HG02943 (cell line): ENCODE measurements around the gene SART3.

Experiments
- ATAC-seq: cut with Tn5 transposase; IDR thresholded peaks from one replicate; pipeline ENCODE4 v1.9.1; 2021; ENCODE audit warnings: mild to moderate bottlenecking, low read depth, moderate library complexity; ENCODE audit not compliant: unreplicated experiment

SART3 gene

GRCh38 chr12:108526482-108527165 is 34.3 kb downstream of the SART3 start:
- no peak for ATAC-seq

GRCh38 chr12:108525681-108526080 is 35.3 kb downstream of the SART3 start:
- no peak for ATAC-seq

DNA sequence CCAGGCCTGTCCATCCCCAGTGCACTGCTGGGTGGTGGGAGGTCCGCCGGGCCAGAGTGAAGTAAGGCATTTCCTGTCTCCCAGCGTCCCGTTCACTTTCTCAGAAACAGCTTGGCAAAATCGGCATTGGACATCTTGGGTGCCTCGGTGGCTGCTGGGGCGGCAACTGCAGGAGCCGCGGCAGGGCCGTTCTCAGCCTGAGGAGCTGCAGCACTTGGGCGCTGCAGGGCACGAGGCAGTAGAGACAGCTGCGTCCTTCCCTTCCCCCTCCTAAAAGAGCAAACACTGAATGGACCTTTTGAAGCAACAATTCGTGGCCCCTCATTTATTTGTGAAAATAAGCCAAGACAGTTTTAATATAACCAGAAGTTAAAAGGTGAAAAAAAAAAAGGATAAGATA is 37.6 kb downstream of the SART3 start:
- ATAC-seq = no peak

DNA sequence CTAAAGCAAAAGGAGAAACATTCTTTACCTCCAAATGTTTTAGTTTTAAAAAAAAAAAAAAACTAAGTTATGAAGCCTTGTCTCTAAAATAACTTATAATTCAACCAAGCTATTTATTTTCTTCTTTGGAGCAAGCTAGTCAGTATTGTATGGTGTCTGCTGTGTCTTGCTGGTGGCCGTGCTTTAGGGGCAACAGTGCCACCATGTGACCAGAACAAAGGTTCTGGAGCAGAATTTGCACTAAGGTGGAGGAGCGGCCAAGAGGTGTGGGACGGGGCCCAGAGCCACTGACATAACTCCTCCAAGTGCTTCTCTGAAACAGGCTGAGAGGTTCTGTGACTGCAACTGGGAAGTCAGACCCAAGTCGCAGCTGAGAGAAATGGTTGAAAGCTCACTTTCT is 41.4 kb downstream of the SART3 start:
- ATAC-seq = no peak

DNA sequence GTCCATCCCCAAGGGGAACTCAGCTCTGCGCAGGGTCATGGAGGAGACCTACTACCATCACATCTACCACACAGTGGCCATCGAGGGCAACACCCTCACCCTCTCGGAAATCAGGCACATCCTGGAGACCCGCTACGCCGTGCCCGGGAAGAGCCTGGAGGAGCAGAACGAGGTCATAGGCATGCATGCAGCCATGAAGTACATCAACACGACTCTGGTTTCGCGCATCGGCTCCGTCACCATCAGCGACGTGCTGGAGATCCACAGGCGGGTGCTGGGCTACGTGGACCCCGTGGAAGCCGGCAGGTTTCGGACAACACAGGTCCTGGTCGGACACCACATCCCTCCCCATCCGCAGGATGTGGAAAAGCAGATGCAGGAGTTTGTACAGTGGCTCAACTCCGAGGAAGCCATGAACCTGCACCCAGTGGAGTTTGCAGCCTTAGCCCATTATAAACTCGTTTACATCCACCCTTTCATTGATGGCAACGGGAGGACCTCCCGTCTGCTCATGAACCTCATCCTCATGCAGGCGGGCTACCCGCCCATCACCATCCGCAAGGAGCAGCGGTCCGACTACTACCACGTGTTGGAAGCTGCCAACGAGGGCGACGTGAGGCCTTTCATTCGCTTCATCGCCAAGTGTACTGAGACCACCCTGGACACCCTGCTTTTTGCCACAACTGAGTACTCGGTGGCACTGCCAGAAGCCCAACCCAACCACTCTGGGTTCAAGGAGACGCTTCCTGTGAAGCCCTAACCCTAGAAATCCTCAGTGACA is 42.1 kb downstream of the SART3 start:
- ATAC-seq = no peak

- no peak for ATAC-seq
Observed at GRCh38 chr12:108518101-108518715, 42.8 kb downstream of the SART3 start.

GRCh38 chr12:108517288-108518100 is 43.5 kb downstream of the SART3 start:
- ATAC-seq = no peak

DNA sequence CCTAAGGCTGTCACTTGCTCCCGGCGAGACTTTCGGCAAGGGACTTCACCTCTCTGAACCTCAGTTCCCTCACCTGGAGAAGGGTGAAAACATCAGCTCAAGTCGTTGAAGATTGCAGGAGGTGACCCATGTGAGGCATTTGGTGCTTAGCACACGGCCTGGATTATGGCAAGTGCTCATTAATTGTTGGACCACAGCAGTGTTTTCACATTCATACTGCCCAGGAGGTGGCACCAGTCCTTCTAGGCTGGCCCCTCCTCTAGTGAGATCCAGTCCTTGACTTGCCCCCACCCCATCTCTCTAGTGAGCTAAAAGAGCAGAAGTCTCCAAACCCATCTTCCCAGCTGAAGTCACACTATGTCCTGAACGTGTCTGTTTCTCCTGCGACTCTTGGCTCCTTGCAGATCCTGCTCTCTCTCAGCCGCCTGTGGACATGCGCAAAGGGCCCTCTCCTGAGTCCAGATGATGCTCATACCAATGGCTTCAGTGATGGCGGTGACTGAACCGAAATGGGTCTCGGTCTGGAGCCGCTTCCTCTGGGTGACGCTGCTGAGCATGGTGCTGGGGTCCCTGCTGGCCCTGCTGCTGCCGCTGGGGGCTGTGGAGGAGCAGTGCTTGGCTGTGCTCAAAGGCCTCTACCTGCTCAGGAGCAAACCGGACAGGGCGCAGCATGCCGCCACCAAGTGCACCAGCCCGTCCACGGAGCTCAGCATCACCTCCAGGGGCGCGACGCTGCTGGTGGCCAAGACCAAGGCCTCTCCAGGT is 44.3 kb downstream of the SART3 start:
- ATAC-seq = no peak

DNA sequence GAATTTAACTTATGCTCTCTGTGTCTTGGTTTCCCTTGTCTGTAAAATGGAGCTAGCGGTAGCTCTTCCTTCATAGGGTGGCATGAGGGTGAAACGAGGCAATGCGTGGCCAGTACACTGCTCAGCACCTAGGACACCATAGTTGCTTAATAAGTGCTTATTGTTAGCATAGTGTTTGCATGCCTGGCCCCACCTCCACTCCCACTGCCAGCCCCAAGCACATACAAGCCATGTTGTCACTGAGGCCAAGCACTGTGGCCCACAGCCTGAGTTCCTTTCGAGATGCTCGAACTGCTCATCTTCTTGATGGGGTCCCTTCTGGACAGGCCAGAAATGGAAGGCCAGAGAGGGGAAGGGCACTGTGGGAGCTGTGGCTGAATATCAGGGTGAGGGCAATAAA is 45.1 kb downstream of the SART3 start:
- ATAC-seq = no peak

GRCh38 chr12:108514973-108515814 is 45.8 kb downstream of the SART3 start, which contains the start of gene FICD:
FICD (plus strand) TSS chr12:108515277; CDS start chr12:108516973, 1,696 bp downstream.
- ATAC-seq = peak; percentile 87

DNA sequence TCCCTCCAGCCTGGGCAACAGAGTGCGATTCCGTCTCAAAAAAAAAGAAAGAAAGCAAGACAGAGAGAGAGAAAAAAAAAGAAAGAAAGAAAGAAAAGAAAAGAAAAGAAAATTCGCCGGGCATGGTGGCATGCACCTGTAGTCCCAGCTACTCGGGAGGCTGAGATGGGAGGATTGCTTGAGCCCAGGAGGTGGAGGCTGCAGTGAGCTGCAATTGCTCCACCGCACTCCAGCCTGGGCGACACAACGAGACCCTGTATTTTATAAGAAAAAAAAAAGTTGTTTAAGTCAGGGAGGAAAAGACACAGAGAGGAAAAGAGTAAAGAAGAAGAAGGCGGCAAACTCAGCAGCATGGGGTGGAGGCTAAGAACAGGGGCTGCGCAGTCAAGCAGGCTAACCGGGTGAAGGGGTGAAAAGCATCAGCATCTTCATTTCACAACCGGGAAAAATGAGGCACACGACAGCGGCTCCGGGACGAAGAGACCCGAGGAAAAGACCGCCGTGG is 46.5 kb downstream of the SART3 start:
- ATAC-seq = peak; percentile 15

DNA sequence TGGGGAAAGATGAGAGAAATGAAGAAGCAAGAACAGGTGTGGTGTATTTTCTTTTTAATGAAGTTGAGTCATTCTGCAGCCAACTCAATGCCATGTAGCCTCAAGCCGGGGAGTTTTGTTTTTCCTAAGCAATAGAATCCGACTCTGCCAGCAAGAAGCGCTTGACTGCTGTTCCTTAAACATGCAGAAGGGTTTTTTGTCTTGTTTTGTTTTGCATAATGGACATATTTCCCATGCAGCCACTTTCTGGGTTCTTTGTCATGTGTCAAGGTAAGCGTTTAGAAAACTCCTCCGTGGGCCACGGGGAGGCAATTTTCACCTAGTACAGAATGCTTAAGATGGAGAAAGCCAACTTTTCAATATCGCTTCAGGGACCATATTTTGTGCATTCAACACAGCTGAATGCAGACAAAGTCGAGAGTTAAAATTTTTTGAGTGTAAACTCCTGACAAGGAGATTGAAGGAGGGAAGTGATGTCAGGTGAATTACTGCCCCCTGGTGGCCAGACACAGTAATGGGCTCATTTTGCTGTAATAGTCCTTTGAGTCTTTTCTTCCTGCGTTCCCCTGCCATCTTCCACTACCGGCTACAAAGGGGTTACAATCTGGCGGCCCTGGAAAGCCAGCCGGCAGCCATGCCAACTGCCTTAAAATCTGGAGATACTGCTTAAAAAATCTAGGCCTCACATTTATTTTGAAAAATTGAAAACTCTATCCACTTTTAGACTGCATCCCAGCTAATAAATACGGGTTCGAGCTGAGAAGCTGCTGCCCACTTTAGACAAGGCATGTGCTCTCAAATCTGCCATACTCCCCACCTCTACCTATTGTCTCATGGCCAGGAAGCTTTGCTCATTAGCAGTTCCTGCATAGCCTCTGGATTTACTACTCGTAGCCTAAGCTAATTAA is 49.1 kb downstream of the SART3 start:
- ATAC-seq = no peak

DNA sequence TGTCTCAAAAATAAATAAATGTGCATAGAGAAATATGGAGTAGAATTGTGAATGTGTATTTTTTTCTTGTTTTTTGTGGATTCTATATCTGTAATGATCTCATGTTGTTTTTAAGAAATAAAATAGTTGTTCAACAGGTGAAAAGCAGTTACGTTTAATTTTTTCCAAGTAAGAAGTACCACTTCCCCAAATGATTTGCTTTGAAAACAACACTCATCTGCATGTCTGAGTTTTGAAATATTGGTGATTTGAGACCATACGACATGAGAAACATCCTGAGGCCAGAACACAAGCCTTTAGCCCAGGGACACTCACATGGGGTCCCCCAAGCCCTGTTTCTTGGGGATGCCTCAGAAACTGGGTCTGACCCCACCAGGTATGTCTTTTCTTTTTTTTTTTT is 50.1 kb downstream of the SART3 start:
- no peak for ATAC-seq

DNA sequence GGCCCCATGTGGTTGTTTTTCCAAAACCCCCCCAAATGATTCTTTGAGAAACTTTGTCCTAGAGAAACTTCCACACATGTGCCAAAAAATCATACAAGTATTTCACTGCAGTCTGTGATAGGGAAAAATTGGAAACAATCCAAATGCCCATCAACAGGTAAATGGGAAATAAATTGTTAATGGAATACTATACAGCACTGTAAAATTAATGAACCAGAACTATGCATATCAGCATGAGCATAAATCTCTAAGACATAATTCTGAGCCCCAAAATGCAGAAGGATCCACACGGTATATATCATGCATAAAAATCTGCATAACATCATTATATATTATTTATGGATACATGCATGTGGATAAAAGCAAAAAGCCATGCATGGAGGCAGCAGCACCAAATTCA is 51.2 kb downstream of the SART3 start:
- ATAC-seq = no peak

DNA sequence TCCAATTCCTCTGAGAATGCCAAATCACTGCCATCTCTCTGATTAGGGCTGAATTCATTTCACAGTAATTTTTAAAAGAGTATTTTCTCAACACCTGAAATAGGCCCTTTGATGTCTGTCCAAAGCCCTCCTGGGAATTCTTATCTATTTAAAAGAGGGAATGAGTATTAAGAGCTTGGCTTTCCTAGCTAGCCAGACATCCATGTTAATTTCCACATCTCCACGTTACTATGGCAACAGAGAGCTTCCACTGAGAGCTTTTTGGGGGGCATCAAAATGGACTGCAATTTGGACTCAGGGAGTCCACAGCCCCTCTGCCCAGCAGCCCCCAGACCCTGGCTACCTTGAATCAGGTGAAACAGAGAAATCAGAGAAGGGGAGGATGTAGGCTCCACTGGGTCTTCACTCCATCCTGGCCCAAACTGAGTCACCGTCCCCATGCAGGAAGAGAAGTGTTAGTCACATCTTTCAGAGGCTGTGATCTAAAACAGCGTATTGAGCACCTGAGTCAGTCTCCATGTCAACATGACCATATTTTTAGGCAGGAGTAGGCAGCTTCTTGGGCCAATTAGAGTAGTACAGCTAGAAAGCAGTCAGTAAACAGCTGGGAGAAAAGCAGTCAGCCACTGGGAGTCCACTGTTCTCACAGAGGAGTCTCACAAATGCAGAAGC is 52.9 kb downstream of the SART3 start:
- no peak for ATAC-seq

- ATAC-seq = no peak
Observed at GRCh38 chr12:108505129-108505528, 55.8 kb downstream of the SART3 start.

GRCh38 chr12:108502922-108503321 is 58.1 kb downstream of the SART3 start:
- no peak for ATAC-seq
